ENCODE results near the gene OR6J1. TPM values are rescaled to one million over a fixed set of nuclear protein-coding genes. Genes with fewer than 3 reads are reported as not detected.

OR6J1 gene
- total and polyA plus RNA-seq, 12 donors, result not detected

- 2 to 3% (median 3%) methylated on average over 5 of the region's 5 CpGs for WGBS, 4 donors
- Histone ChIP-seq H3K4me1 (replicated peaks in 1 of 2) (peaks cover 13 to 33% of the 10 kb centered on the region in 2 donors), H3K27me3 (no peaks in the 10 kb centered on the region), H3K36me3 (replicated peaks in 1 of 2) (peaks cover 0 to 23% of the 10 kb centered on the region in 2 donors), H3K9me3 (replicated peaks in 1 of 3) (no peaks in the 10 kb centered on the region), H3K27ac (peak overlapping the region in 4 of 5 donors; percentile 70 to 93 (median 82)), H3K4me3 (peak overlapping the region; percentile 56 to 86 (median 76))
- TF ChIP-seq POLR2A (IDR thresholded peaks at IDR 0.05) (peak in 1 of 2 donors; percentile 4), CTCF (IDR thresholded peaks at IDR 0.05) (peak in 5 of 6 experiments; percentile 14 to 40 (median 21))
- intact Hi-C loops (cut with DNase I), result no loop called here
- DNase-seq, result peak; percentile 51 to 74 (median 61)
Measured at GRCh38 chr14:22598896-22599244, 45.3 kb downstream of the OR6J1 start.

- no peak for TF ChIP-seq CTCF (IDR thresholded peaks at IDR 0.05)
- TF ChIP-seq POLR2A (IDR thresholded peaks at IDR 0.05), result peak; percentile 37 to 89
- 0 to 1% (median 0%) methylated on average over 14 to 49 of the region's 49 CpGs for WGBS, 4 donors
- Histone ChIP-seq H3K27me3 (no peaks in the 10 kb centered on the region), H3K4me1 (replicated peaks in 1 of 2) (peaks cover 13 to 33% of the 10 kb centered on the region in 2 donors), H3K36me3 (replicated peaks in 1 of 2) (peaks cover 0 to 18% of the 10 kb centered on the region in 2 donors), H3K9me3 (replicated peaks in 1 of 3) (no peaks in the 10 kb centered on the region), H3K4me3 (peak within 1 kb of the TSS; percentile 56 to 86 (median 76)), H3K27ac (peak within 1 kb of the TSS; percentile 42 to 93 (median 74))
- DNase-seq, result peak; percentile 80 to 90 (median 84)
- intact Hi-C loops (cut with DNase I), result no loop called here
Measured at GRCh38 chr14:22598099-22598895, 45.9 kb downstream of the OR6J1 start, which contains the start of gene ABHD4. Gene ABHD4, plus strand, starts transcription at chr14:22598300. Its CDS starts 7 bp downstream, at chr14:22598307.

GRCh38 chr14:22597771-22598098 is 46.4 kb downstream of the OR6J1 start:
- Histone ChIP-seq H3K4me3 (peak overlapping the region; percentile 56 to 86 (median 76)), H3K27ac (peak overlapping the region in 4 of 5 donors; percentile 70 to 93 (median 82)), H3K27me3 (no peaks in the 10 kb centered on the region), H3K9me3 (replicated peaks in 1 of 3) (no peaks in the 10 kb centered on the region), H3K4me1 (replicated peaks in 1 of 2) (peaks cover 13 to 33% of the 10 kb centered on the region in 2 donors), H3K36me3 (replicated peaks in 1 of 2) (peaks cover 0 to 12% of the 10 kb centered on the region in 2 donors)
- 9 to 12% (median 9%) methylated on average over 7 to 9 of the region's 9 CpGs for WGBS, 4 donors
- DNase-seq, result no peak
- TF ChIP-seq POLR2A (IDR thresholded peaks at IDR 0.05) (no peak), CTCF (IDR thresholded peaks at IDR 0.05) (no peak)
- intact Hi-C loops (cut with DNase I), result no loop called here

- intact Hi-C loops (cut with DNase I), result no loop called here
- Histone ChIP-seq H3K36me3 (replicated peaks in 1 of 2) (peaks cover 0 to 7% of the 10 kb centered on the region in 2 donors), H3K9me3 (replicated peaks in 1 of 3) (no peaks in the 10 kb centered on the region), H3K27me3 (no peaks in the 10 kb centered on the region), H3K27ac (no peak overlapping the region), H3K4me1 (replicated peaks in 1 of 2) (peaks cover 13 to 30% of the 10 kb centered on the region in 2 donors), H3K4me3 (peak overlapping the region in 1 of 4 donors; percentile 83)
- no peak for TF ChIP-seq CTCF (IDR thresholded peaks at IDR 0.05)
- TF ChIP-seq POLR2A (IDR thresholded peaks at IDR 0.05), result no peak
- DNase-seq, result no peak
- WGBS, 4 donors, result 86 to 91% (median 88%) methylated on average over 6 of the region's 6 CpGs
Measured at GRCh38 chr14:22597265-22597664, 46.9 kb downstream of the OR6J1 start.
